MM.1S (cell line): ENCODE results near the gene PDE4B.

Experiments
- EZH2 ChIP-seq: fragments of 300-600 bp; sonication (generic); optimal IDR thresholded peaks from 2 replicates; pipeline ENCODE3; 2017; ENCODE audit warnings: low read depth, mild to moderate bottlenecking, antibody characterized with exemption, low read length, mixed read lengths
- EZH2phosphoT487 ChIP-seq: fragments of 300-600 bp; sonication (generic); IDR thresholded peaks from 2 replicates; pipeline ENCODE4 v1.6.1; 2018; ENCODE audit warnings: antibody characterized with exemption, low read length
- TF ChIP-seq, protein P1 (sequence below): fragments of 300-600 bp; sonication (generic); IDR thresholded peaks from 2 replicates; pipeline ENCODE4 v1.5.1; 2016; ENCODE audit warnings: antibody characterized with exemption, low read length, mixed read lengths

DNA sequence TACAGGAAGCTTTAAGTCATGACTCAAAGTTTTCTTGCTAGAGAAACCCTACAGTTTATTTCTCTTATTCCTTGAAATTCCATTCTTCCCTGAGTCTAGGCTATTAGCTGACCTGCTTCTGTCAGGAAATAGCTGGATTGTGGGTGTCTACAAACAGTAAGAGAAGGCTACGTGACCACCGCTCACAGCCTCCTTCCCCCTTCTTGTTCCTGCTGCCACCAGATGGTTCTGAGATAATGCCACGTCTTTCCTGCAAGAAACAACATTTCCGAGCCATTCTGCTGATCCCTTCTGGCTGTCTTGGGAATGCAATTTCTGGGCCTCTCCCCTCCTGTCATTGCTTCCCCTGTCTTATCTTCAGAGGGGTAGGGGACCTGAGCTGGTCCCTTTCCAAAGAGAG, 612.4 kb downstream of the PDE4B start:
- TF ChIP-seq, protein P1, sequence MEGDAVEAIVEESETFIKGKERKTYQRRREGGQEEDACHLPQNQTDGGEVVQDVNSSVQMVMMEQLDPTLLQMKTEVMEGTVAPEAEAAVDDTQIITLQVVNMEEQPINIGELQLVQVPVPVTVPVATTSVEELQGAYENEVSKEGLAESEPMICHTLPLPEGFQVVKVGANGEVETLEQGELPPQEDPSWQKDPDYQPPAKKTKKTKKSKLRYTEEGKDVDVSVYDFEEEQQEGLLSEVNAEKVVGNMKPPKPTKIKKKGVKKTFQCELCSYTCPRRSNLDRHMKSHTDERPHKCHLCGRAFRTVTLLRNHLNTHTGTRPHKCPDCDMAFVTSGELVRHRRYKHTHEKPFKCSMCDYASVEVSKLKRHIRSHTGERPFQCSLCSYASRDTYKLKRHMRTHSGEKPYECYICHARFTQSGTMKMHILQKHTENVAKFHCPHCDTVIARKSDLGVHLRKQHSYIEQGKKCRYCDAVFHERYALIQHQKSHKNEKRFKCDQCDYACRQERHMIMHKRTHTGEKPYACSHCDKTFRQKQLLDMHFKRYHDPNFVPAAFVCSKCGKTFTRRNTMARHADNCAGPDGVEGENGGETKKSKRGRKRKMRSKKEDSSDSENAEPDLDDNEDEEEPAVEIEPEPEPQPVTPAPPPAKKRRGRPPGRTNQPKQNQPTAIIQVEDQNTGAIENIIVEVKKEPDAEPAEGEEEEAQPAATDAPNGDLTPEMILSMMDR = no peak
- TF ChIP-seq EZH2 = no peak
- no peak for TF ChIP-seq EZH2phosphoT487
